Gastroesophageal sphincter (tissue), 3 donors: ENCODE measurements around the gene SYNRG.

Source experiments
- CTCF ChIP-seq, 4 experiments: fragments of 200-600 bp in 2 of 4; fragments of 450-650 bp in 2 of 4; sonication (generic) in 1 of 4; IDR thresholded peaks; one replicate each; pipeline ENCODE4 v1.5.1; 2017 to 2019; ENCODE audit warnings: antibody characterized with exemption in 4 of 4, mild to moderate bottlenecking in 2 of 4, moderate library complexity in 2 of 4
- EP300 ChIP-seq: sonication (generic); formaldehyde crosslinking; IDR thresholded peaks from one replicate; pipeline ENCODE4 v1.6.1; 2017; ENCODE audit warnings: antibody characterized with exemption, mild to moderate bottlenecking
- POLR2A ChIP-seq, 2 donors: fragments of 450-650 bp; IDR thresholded peaks; one replicate each; pipeline ENCODE4 v1.6.1; 2017; ENCODE audit warnings: antibody characterized with exemption in 2 of 2, mild to moderate bottlenecking in 2 of 2, moderate library complexity in 1 of 2
- POLR2AphosphoS5 ChIP-seq: sonication (generic); formaldehyde crosslinking; IDR thresholded peaks from one replicate; pipeline ENCODE4 v1.6.1; 2017; ENCODE audit warnings: antibody characterized with exemption

GRCh38 chr17:37513711-37514110, 95.5 kb downstream of the SYNRG start:
- TF ChIP-seq CTCF (IDR thresholded peaks at IDR 0.05) (no peak), POLR2A (IDR thresholded peaks at IDR 0.05) (no peak), EP300 (no peak), POLR2AphosphoS5 (no peak)
